ENCODE results near the gene YWHAE. TPM values are rescaled to one million over a fixed set of nuclear protein-coding genes. Genes with fewer than 3 reads are reported as not detected.

YWHAE gene
- total RNA-seq, 1 experiment from 2014 or later = 537 TPM

- intact Hi-C loops (cut with micrococcal nuclease; ENCODE audit: unreplicated experiment) (no loop called here), in situ Hi-C loops (cut with HindIII; ENCODE audit: low pct_unique_long_range_greater_than_20kb, low sequenced_read_pairs) (no loop called here)
- ATAC-seq (no peak), DNase-seq (ENCODE audit: low read depth, low spot score) (no peak)
- BruUV-seq (replicated peaks) = no TSS peak
- Histone ChIP-seq H3K36me3 (ENCODE audit: control insufficient read depth, insufficient read depth, low read length) (no peaks in the 10 kb centered on the region), H3K4me3 (ENCODE audit: low read depth in 2 of 2, low read length in 2 of 2) (no peak overlapping the region), H3K4me1 (ENCODE audit: control insufficient read depth, insufficient read depth, low read length) (no peaks in the 10 kb centered on the region), H3K27me3 (ENCODE audit: control insufficient read depth, insufficient read depth, low read length) (no peaks in the 10 kb centered on the region), H3K9me3 (ENCODE audit: control insufficient read depth, insufficient read depth, low read depth, low read length) (no peaks in the 10 kb centered on the region), H3K27ac (ENCODE audit: low read length) (no peak overlapping the region)
- ChIA-PET CTCF (interaction anchor here (0.7 kb wide), 1 partner anchor 500 kb away, joined by 3 read pairs; no protein-coding TSS in a partner anchor), POLR2A (no interaction called here)
- TF ChIP-seq TCF7L2 (IDR thresholded peaks at IDR 0.05; ENCODE audit: low read depth, low read length) (no peak), SIN3A (IDR thresholded peaks at IDR 0.05; ENCODE audit: borderline replicate concordance, insufficient read depth, low read depth, low read length) (no peak), REST (IDR thresholded peaks at IDR 0.05; ENCODE audit: insufficient read depth in 1 of 2, low read depth in 2 of 2, low read length in 1 of 2) (no peak), POLR2AphosphoS5 (IDR thresholded peaks at IDR 0.05; ENCODE audit: low read depth, low read length) (no peak)
- TF ChIP-seq, protein P1, sequence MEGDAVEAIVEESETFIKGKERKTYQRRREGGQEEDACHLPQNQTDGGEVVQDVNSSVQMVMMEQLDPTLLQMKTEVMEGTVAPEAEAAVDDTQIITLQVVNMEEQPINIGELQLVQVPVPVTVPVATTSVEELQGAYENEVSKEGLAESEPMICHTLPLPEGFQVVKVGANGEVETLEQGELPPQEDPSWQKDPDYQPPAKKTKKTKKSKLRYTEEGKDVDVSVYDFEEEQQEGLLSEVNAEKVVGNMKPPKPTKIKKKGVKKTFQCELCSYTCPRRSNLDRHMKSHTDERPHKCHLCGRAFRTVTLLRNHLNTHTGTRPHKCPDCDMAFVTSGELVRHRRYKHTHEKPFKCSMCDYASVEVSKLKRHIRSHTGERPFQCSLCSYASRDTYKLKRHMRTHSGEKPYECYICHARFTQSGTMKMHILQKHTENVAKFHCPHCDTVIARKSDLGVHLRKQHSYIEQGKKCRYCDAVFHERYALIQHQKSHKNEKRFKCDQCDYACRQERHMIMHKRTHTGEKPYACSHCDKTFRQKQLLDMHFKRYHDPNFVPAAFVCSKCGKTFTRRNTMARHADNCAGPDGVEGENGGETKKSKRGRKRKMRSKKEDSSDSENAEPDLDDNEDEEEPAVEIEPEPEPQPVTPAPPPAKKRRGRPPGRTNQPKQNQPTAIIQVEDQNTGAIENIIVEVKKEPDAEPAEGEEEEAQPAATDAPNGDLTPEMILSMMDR (IDR thresholded peaks at IDR 0.05) = no peak
These were observed 100.3 kb downstream of the YWHAE start for GRCh38 chr17:1299552-1300370.

GRCh38 chr17:1298606-1299005 is 101.4 kb downstream of the YWHAE start:
- POLR2A ChIA-PET = no interaction called here
- no peak overlapping the region for H3K4me3 ChIP-seq (ENCODE audit: low read depth in 2 of 2, low read length in 2 of 2)
- H3K27me3 ChIP-seq (ENCODE audit: control insufficient read depth, insufficient read depth, low read length) = no peaks in the 10 kb centered on the region
- H3K36me3 ChIP-seq (ENCODE audit: control insufficient read depth, insufficient read depth, low read length) = no peaks in the 10 kb centered on the region
- no peaks in the 10 kb centered on the region for H3K9me3 ChIP-seq (ENCODE audit: control insufficient read depth, insufficient read depth, low read depth, low read length)
- no peak overlapping the region for H3K27ac ChIP-seq (ENCODE audit: low read length)
- ATAC-seq (no peak), DNase-seq (ENCODE audit: low read depth, low spot score) (no peak)
- in situ Hi-C loops (cut with HindIII; ENCODE audit: low pct_unique_long_range_greater_than_20kb, low sequenced_read_pairs) = no loop called here
- no peaks in the 10 kb centered on the region for H3K4me1 ChIP-seq (ENCODE audit: control insufficient read depth, insufficient read depth, low read length)
- no TSS peak for BruUV-seq (replicated peaks)
- TF ChIP-seq TCF7L2 (IDR thresholded peaks at IDR 0.05; ENCODE audit: low read depth, low read length) (no peak), REST (IDR thresholded peaks at IDR 0.05; ENCODE audit: insufficient read depth in 1 of 2, low read depth in 2 of 2, low read length in 1 of 2) (no peak), SIN3A (IDR thresholded peaks at IDR 0.05; ENCODE audit: borderline replicate concordance, insufficient read depth, low read depth, low read length) (no peak), POLR2AphosphoS5 (IDR thresholded peaks at IDR 0.05; ENCODE audit: low read depth, low read length) (no peak)
- TF ChIP-seq, protein P1 (IDR thresholded peaks at IDR 0.05) = no peak
- CTCF ChIA-PET = no interaction called here
- intact Hi-C loops (cut with micrococcal nuclease; ENCODE audit: unreplicated experiment) = no loop called here

All from Panc1 (cell line).